ENCODE results near the gene MIB1.

MIB1 gene

GRCh38 chr18:21912339-21913239 is 172.0 kb downstream of the MIB1 start:
- Histone ChIP-seq H3K27me3 (ENCODE audit: control insufficient read depth, insufficient read depth, low read length) (peaks cover 45% of the 10 kb centered on the region), H3K36me3 (ENCODE audit: control insufficient read depth, insufficient read depth, low read length) (no peaks in the 10 kb centered on the region), H3K9me3 (ENCODE audit: control insufficient read depth, insufficient read depth, low read length) (no peaks in the 10 kb centered on the region), H3K4me1 (ENCODE audit: control insufficient read depth, insufficient read depth, low read length) (peaks cover 5% of the 10 kb centered on the region; the same call in 1 of the 2 replicates), H3K9ac (ENCODE audit: low read depth, low read length) (no peak overlapping the region), H3K27ac (ENCODE audit: low read depth, low read length) (no peak overlapping the region), H3K4me3 (ENCODE audit: low read depth, low read length) (no peak overlapping the region)

- Histone ChIP-seq H3K4me3 (ENCODE audit: low read depth, low read length) (no peak overlapping the region), H3K4me1 (ENCODE audit: control insufficient read depth, insufficient read depth, low read length) (peaks cover 5% of the 10 kb centered on the region; the same call in 1 of the 2 replicates), H3K36me3 (ENCODE audit: control insufficient read depth, insufficient read depth, low read length) (no peaks in the 10 kb centered on the region), H3K9ac (ENCODE audit: low read depth, low read length) (no peak overlapping the region), H3K27ac (ENCODE audit: low read depth, low read length) (no peak overlapping the region), H3K27me3 (ENCODE audit: control insufficient read depth, insufficient read depth, low read length) (peaks cover 36% of the 10 kb centered on the region), H3K9me3 (ENCODE audit: control insufficient read depth, insufficient read depth, low read length) (no peaks in the 10 kb centered on the region; the same call in 1 of the 2 replicates)
These were observed 174.2 kb downstream of the MIB1 start for GRCh38 chr18:21914739-21915319.

GRCh38 chr18:21915546-21915945 is 175.0 kb downstream of the MIB1 start:
- peaks cover 28% of the 10 kb centered on the region for H3K27me3 ChIP-seq (ENCODE audit: control insufficient read depth, insufficient read depth, low read length)
- H3K9ac ChIP-seq (ENCODE audit: low read depth, low read length): no peak overlapping the region
- H3K9me3 ChIP-seq (ENCODE audit: control insufficient read depth, insufficient read depth, low read length): no peaks in the 10 kb centered on the region; the same call in 1 of the 2 replicates
- H3K4me3 ChIP-seq (ENCODE audit: low read depth, low read length): no peak overlapping the region
- H3K27ac ChIP-seq (ENCODE audit: low read depth, low read length): no peak overlapping the region
- H3K36me3 ChIP-seq (ENCODE audit: control insufficient read depth, insufficient read depth, low read length): no peaks in the 10 kb centered on the region
- H3K4me1 ChIP-seq (ENCODE audit: control insufficient read depth, insufficient read depth, low read length): peaks cover 5% of the 10 kb centered on the region; the same call in 1 of the 2 replicates

GRCh38 chr18:21916594-21916993 is 176.0 kb downstream of the MIB1 start:
- Histone ChIP-seq H3K27me3 (ENCODE audit: control insufficient read depth, insufficient read depth, low read length) (peaks cover 18% of the 10 kb centered on the region), H3K9me3 (ENCODE audit: control insufficient read depth, insufficient read depth, low read length) (no peaks in the 10 kb centered on the region; the same call in 1 of the 2 replicates), H3K27ac (ENCODE audit: low read depth, low read length) (no peak overlapping the region)

GRCh38 chr18:21918693-21919092 is 178.1 kb downstream of the MIB1 start:
- Histone ChIP-seq H3K9me3 (ENCODE audit: control insufficient read depth, insufficient read depth, low read length) (no peaks in the 10 kb centered on the region; the same call in 1 of the 2 replicates), H3K9ac (ENCODE audit: low read depth, low read length) (no peak overlapping the region), H3K4me3 (ENCODE audit: low read depth, low read length) (no peak overlapping the region), H3K4me1 (ENCODE audit: control insufficient read depth, insufficient read depth, low read length) (no peaks in the 10 kb centered on the region), H3K36me3 (ENCODE audit: control insufficient read depth, insufficient read depth, low read length) (no peaks in the 10 kb centered on the region), H3K27me3 (ENCODE audit: control insufficient read depth, insufficient read depth, low read length) (peaks cover 2% of the 10 kb centered on the region; the same call in 1 of the 2 replicates), H3K27ac (ENCODE audit: low read depth, low read length) (no peak overlapping the region)

More at GRCh38 chr18:21916594-21916993, 176.0 kb downstream of the MIB1 start:
- no peaks in the 10 kb centered on the region for H3K4me1 ChIP-seq (ENCODE audit: control insufficient read depth, insufficient read depth, low read length)
- H3K36me3 ChIP-seq (ENCODE audit: control insufficient read depth, insufficient read depth, low read length): no peaks in the 10 kb centered on the region
- no peak overlapping the region for H3K4me3 ChIP-seq (ENCODE audit: low read depth, low read length)
- H3K9ac ChIP-seq (ENCODE audit: low read depth, low read length): no peak overlapping the region

Data from HUES48 (cell line).